Measurements from ENCODE around the gene ATG9A. TPM values are rescaled to one million over a fixed set of nuclear protein-coding genes. Genes with fewer than 3 reads are reported as not detected.

Gene ATG9A
- total RNA-seq, 1 donor from 2014 or later, result 83.6 TPM

DNA sequence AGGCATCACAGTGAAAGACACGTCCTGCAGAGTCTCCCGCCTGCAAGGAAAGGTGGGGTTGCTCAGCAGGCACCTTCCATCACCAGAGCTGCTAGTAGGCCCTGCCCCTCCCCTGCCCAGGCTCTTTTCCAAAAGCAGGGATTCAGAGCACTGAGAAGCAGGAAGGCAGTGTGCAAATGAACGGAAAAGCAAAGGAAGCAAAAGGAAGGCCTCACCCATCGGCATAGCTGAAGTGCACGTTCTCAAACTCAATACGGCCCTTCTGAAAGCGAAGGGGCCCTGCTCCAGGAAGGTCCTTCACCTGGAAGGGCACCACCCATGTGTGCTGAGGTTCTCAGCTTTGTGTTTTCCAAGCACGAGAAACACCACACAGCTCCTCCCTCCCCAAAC, 16.4 kb downstream of the ATG9A start:
- Mint-ChIP-seq H3K4me1 (ENCODE audit: unreplicated experiment) (peaks cover 24% of the 10 kb centered on the region), H3K27ac (ENCODE audit: unreplicated experiment) (no peak overlapping the region), H3K27me3 (ENCODE audit: unreplicated experiment) (no peaks in the 10 kb centered on the region), H3K9me3 (ENCODE audit: unreplicated experiment) (no peaks in the 10 kb centered on the region), H3K36me3 (ENCODE audit: unreplicated experiment) (peaks cover 22% of the 10 kb centered on the region), H3K4me3 (ENCODE audit: unreplicated experiment) (no peak overlapping the region)
- DNase-seq (ENCODE audit: extremely low spot score, unreplicated experiment), result no peak
- TF ChIP-seq, protein P1, sequence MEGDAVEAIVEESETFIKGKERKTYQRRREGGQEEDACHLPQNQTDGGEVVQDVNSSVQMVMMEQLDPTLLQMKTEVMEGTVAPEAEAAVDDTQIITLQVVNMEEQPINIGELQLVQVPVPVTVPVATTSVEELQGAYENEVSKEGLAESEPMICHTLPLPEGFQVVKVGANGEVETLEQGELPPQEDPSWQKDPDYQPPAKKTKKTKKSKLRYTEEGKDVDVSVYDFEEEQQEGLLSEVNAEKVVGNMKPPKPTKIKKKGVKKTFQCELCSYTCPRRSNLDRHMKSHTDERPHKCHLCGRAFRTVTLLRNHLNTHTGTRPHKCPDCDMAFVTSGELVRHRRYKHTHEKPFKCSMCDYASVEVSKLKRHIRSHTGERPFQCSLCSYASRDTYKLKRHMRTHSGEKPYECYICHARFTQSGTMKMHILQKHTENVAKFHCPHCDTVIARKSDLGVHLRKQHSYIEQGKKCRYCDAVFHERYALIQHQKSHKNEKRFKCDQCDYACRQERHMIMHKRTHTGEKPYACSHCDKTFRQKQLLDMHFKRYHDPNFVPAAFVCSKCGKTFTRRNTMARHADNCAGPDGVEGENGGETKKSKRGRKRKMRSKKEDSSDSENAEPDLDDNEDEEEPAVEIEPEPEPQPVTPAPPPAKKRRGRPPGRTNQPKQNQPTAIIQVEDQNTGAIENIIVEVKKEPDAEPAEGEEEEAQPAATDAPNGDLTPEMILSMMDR (IDR thresholded peaks at IDR 0.05), result no peak

GRCh38 chr2:219210886-219211362, 18.5 kb downstream of the ATG9A start:
- H3K9me3 Mint-ChIP-seq (ENCODE audit: unreplicated experiment), result no peaks in the 10 kb centered on the region
- H3K27ac Mint-ChIP-seq (ENCODE audit: unreplicated experiment), result no peak overlapping the region

DNA sequence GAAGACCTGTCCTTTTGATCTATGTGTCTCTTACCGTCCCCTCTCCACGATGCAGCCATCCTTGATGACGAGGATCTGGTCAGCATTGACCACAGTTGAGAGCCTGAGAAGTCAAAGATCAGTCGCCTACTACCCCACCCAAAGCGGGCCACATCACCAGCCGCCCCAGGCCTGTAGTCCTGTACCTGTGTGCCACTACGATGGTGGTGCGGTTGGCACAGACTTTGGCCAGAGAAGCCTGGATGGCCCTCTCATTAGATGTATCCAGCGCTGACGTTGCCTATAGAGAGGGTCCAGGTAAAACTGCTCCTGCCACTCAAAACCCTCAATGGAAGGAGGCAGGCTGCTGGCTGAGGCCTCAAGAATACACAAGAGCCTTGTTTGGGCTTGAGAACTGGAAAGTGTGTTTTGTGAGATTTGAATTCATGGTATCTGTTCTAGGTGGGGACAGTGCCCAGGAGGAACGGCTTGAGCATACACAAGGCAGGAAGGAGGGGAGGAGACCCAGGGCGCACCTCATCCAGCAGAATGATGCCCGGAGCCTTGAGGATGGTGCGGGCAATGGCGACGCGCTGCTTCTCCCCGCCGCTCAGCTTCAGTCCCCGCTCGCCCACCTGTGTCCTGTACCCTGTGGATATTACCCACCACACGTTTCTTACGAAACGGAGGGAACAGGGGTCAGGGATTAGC, 19.1 kb downstream of the ATG9A start:
- Mint-ChIP-seq H3K4me3 (ENCODE audit: unreplicated experiment) (no peak overlapping the region), H3K9me3 (ENCODE audit: unreplicated experiment) (no peaks in the 10 kb centered on the region), H3K4me1 (ENCODE audit: unreplicated experiment) (peaks cover 25% of the 10 kb centered on the region), H3K36me3 (ENCODE audit: unreplicated experiment) (peaks cover 22% of the 10 kb centered on the region), H3K27me3 (ENCODE audit: unreplicated experiment) (no peaks in the 10 kb centered on the region), H3K27ac (ENCODE audit: unreplicated experiment) (no peak overlapping the region)
- DNase-seq (ENCODE audit: extremely low spot score, unreplicated experiment), result no peak
- TF ChIP-seq, protein P1 (IDR thresholded peaks at IDR 0.05), result no peak

More at GRCh38 chr2:219210886-219211362, 18.5 kb downstream of the ATG9A start:
- DNase-seq (ENCODE audit: extremely low spot score, unreplicated experiment), result no peak
- H3K27me3 Mint-ChIP-seq (ENCODE audit: unreplicated experiment), result no peaks in the 10 kb centered on the region
- H3K4me1 Mint-ChIP-seq (ENCODE audit: unreplicated experiment), result peaks cover 25% of the 10 kb centered on the region
- TF ChIP-seq, protein P1 (IDR thresholded peaks at IDR 0.05), result no peak
- H3K4me3 Mint-ChIP-seq (ENCODE audit: unreplicated experiment), result no peak overlapping the region
- H3K36me3 Mint-ChIP-seq (ENCODE audit: unreplicated experiment), result peaks cover 22% of the 10 kb centered on the region

- Mint-ChIP-seq H3K9me3 (ENCODE audit: unreplicated experiment) (no peaks in the 10 kb centered on the region), H3K4me1 (ENCODE audit: unreplicated experiment) (peaks cover 25% of the 10 kb centered on the region), H3K27ac (ENCODE audit: unreplicated experiment) (no peak overlapping the region), H3K4me3 (ENCODE audit: unreplicated experiment) (no peak overlapping the region), H3K27me3 (ENCODE audit: unreplicated experiment) (no peaks in the 10 kb centered on the region), H3K36me3 (ENCODE audit: unreplicated experiment) (peaks cover 17% of the 10 kb centered on the region)
- DNase-seq (ENCODE audit: extremely low spot score, unreplicated experiment), result no peak
- TF ChIP-seq, protein P1 (IDR thresholded peaks at IDR 0.05), result no peak
These were observed 19.9 kb downstream of the ATG9A start for GRCh38 chr2:219209236-219210195.

Measured in osteocyte (in vitro differentiated cells).